GM12891 (cell line): ENCODE data around the gene ANXA9.

Source experiments
- POLR2A ChIP-seq: IDR thresholded peaks from 2 replicates; pipeline ENCODE4 v1.6.1; 2011; ENCODE audit warnings: low read depth, low read length, control low read depth
- POLR2AphosphoS5 ChIP-seq: IDR thresholded peaks from 2 replicates; pipeline ENCODE4 v1.6.1; 2011; ENCODE audit warnings: low read depth, low read length, control low read depth
- POU2F2 ChIP-seq: IDR thresholded peaks from 2 replicates; pipeline ENCODE4 v1.6.1; 2011; ENCODE audit warnings: low read depth, mild to moderate bottlenecking, control low read depth, low read length, moderate library complexity
- TAF1 ChIP-seq: IDR thresholded peaks from 2 replicates; pipeline ENCODE4 v1.6.1; 2011; ENCODE audit warnings: low read depth, low read length, control low read depth

DNA sequence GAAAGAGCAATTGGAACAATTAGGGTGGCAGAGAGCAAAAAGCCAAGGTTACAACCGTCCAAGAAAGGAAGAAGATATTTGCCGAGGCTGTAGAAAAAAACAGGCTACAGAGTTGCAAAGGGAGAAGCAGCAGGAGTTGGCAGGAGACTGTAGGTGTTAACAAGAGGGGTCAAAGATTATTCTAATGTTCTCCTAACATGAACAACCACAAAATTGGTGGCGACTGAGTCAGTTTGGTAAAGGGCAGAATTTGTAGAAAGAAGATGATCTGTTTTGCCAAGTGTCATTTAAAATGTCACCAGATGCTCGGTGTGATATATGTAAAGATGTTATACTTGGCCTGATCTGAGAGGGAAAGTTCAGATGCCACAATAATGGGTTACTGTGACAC is 25.8 kb downstream of the ANXA9 start:
- TF ChIP-seq POU2F2 (no peak), POLR2A (no peak), TAF1 (no peak), POLR2AphosphoS5 (no peak)
